Activated CD4-positive, alpha-beta T cell treated with anti-CD3 and anti-CD28 coated beads, Interleukin-2, amount 50 U/mL, for 48 hours (primary cell): ENCODE measurements around the gene PTPMT1.
A peak's percentile ranks its signal among the peaks of the same experiment; 100 is the strongest.
"Not testable (repeated sequence)": the region's sequence is repeated elsewhere in the genome, so short reads cannot be mapped to it uniquely, and the experiment has no call there.

Experiments used
- DNase-seq, 2 experiments: peaks; one replicate each; pipeline ENCODE4 v3.0.0-alpha.2; 2020

The PTPMT1 gene, protein sequence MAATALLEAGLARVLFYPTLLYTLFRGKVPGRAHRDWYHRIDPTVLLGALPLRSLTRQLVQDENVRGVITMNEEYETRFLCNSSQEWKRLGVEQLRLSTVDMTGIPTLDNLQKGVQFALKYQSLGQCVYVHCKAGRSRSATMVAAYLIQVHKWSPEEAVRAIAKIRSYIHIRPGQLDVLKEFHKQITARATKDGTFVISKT

GRCh38 chr11:47565340-47566148 is at the start of gene PTPMT1:
Gene PTPMT1, plus strand, starts transcription at chr11:47565599. Its CDS starts 24 bp downstream, at chr11:47565623.
- peak; percentile 67 to 75 for DNase-seq

- DNase-seq, result no peak
These were observed 49.2 kb upstream of the PTPMT1 start for GRCh38 chr11:47516155-47516554.

GRCh38 chr11:47516984-47517853 is 48.2 kb upstream of the PTPMT1 start:
- no peak for DNase-seq

GRCh38 chr11:47518212-47518964 is 47.0 kb upstream of the PTPMT1 start:
- DNase-seq, result no peak

DNA sequence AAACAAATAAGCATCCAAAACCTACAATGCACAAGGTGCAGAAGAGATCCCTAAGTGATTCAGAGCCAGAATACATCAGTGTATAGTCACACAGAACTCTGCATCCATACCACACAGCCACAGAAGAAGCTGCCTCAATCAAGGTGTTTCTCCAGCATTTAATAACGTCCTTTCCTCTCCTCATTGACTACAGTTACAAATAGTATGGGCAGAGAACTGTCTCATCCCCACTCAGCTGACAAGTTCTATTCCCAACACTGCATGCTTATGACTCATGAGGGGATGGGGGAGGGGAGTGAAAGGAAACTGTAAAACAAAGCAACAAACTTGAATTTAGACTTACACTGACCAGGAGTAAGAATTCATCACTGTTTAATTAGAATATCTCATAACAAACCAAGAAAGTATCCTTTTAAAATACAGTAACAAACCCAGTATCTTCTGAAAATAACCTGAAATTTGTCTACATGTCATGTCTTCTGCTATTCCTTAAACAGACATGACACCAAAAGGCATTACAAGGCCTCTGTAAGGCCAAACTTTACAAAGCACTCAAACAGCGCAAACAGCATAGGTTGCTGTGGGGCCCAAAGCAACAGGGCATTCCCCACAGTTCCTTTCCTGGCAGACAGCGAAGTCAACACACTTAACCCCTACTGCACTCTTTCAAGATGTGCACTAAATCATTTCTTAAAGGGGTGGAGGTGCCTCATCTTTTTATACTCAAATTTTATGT is 41.7 kb upstream of the PTPMT1 start:
- peak; percentile 16 to 30 for DNase-seq

DNA sequence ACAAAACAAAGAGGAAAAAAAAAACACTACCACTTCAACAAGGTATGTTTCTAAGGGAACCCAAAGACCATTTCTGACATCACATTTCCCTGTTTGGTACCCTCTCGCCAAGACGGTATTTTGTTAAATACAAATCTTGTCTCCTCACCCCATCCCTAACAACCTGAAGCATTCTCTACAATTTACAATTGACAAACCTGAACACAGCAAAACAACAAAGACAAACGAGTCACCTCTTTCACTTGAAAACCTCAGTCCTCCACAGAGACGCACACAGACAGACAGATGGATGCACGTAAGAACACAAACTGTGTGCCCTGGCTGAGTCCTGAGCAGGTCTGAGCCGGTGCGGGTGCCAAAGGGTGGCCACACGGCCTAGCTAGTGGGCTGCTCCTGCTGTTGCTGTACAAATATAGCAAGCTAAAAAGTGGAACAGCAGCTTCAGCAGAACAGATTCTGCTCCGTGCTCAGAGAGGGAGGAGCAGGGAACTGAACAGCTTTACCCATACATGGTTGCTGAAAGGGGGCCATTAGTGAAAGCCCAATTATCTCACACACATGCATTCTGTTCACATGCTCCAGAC is 41.0 kb upstream of the PTPMT1 start:
- DNase-seq, result peak in 1 of 2 experiments; percentile 9

GRCh38 chr11:47526032-47526431 is 39.4 kb upstream of the PTPMT1 start:
- DNase-seq, result not testable (repeated sequence)

DNA sequence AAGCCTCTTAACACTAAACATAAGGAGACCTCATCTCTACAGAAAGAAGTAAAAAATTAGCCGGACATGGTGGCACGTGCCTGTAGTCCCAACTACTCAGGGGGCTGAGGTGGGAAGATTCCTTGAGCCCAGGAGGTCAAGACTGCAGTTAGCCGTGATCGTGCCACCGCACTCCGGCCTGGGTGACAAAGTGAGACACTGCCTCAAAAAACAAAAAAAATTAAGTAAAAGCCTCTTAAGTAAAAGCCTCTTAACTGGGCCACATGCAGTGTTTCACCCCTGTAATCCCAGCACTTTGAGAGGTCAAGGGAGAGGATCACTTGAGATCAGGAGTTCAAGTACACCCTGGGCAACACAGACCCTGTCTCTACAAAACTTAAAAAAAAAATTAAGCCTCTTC is 38.2 kb upstream of the PTPMT1 start:
- DNase-seq, result no peak

DNA sequence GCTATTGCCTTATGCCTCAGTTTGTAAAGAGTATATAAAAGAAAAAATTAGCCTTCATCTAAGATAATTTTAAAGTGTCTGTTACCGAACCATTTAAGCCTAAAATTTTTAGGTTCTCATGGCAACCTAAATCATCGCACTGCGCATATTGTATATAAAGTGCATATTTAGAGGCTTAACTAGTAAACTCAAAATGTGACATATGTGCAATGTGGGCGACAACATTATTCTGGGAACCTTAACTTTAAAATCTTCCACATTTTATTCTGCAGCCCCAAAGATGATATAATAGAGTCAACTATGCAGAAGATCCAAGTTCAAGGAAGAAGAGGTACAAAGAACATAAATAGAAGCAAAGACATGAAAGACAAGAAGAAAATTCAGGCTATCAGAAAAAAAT is 35.4 kb upstream of the PTPMT1 start:
- no peak for DNase-seq

DNA sequence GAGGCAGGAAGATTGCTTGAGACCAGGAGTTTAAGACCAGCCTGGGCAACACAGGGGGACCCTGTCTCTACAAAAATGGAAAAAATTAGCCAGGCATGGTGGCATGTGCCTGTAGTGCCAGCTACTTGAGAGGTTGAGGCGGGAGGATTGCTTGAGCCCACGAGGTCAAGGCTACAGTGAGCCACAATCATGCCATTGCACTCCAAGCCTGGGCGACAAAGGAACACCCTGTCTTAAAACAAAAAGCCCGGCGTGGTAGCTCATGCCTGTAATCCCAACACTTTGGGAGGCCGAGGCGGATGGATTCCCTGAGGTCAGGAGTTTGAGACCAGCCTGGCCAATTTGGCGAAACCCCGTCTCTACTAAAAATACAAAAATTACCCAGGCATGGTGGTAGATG is 34.7 kb upstream of the PTPMT1 start:
- DNase-seq, result not testable (repeated sequence)

- DNase-seq, result no peak
These were observed 33.7 kb upstream of the PTPMT1 start for GRCh38 chr11:47531666-47532065.

- no peak for DNase-seq
These were observed 32.7 kb upstream of the PTPMT1 start for GRCh38 chr11:47532597-47533213.

GRCh38 chr11:47533690-47534151 is 31.7 kb upstream of the PTPMT1 start:
- DNase-seq, result no peak

- no peak for DNase-seq
These were observed 30.6 kb upstream of the PTPMT1 start for GRCh38 chr11:47534704-47535251.

DNA sequence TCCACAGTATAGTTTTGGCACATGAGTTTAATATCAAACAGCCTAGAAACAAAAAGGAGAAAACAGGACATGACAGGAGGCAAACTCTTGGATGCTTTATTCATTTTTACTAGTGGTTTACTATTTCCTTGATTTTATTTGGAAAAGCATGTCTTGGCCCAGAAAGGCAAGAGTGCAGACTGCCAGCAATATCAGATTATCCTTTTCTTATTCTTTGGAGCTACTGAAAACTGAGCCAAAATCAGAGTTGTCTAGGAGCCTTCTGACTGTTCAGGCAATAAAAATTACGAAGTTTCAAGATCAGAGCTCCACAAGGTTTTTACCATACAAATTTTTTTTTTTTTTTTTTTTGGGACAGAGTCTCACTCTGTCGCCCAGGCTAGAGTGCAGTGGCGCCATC is 28.5 kb upstream of the PTPMT1 start:
- DNase-seq, result no peak

GRCh38 chr11:47538741-47539565 is 26.4 kb upstream of the PTPMT1 start:
- no peak for DNase-seq

GRCh38 chr11:47539681-47540039 is 25.7 kb upstream of the PTPMT1 start:
- DNase-seq, result no peak

GRCh38 chr11:47541070-47541469 is 24.3 kb upstream of the PTPMT1 start:
- no peak for DNase-seq

DNA sequence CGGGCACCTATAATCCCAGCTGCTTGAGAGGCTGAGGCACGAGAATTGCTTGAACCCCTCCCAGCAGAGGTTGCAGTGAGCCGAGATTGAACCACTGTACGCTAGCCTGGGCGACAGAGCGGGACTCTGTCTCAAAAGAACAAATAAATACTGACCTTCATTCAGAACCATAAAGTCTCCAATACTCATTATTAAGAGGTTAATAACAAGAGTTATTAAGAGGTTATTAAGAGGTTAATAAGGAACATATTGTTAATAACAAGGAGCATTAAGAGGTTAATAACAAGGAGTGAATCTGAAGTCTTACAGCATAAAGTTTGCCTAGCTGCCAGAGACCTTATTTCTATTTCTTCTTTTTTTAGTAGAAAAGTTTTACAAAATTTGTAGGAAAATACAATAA is 20.1 kb upstream of the PTPMT1 start:
- no peak for DNase-seq

- not testable (repeated sequence) for DNase-seq
These were observed 19.1 kb upstream of the PTPMT1 start for GRCh38 chr11:47546274-47546673.
